ENCODE data around the gene PHACTR4. TPM values are rescaled to one million over a fixed set of nuclear protein-coding genes. Genes with fewer than 3 reads are reported as not detected.

PHACTR4 gene
- total RNA-seq, 1 experiment from 2014 or later, result 50.7 TPM

DNA sequence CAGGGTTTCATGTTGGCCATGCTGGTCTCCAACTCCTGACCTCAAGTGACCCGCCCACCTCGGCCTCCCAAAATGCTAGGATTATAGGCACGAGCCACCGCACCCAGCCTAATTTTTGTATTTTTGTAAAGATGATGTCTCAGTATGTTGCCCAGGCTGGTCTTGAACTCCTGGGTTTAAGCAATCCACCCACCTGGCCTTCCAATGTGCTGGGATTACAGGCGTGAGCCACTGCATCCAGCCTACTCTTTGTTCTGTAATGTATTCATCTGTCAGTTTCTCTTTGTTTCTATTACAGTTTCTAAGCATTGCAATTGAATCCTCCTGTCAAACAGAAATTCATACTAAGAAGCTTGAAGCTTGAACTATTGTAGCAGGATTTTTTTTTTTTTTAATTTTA, 81.5 kb downstream of the PHACTR4 start:
- Mint-ChIP-seq H3K9me3 (ENCODE audit: unreplicated experiment) (no peaks in the 10 kb centered on the region), H3K27ac (ENCODE audit: low read depth, unreplicated experiment) (peak overlapping the region; percentile 79), H3K4me3 (ENCODE audit: unreplicated experiment) (no peak overlapping the region), H3K36me3 (ENCODE audit: insufficient read depth, unreplicated experiment) (peaks cover 10% of the 10 kb centered on the region), H3K4me1 (ENCODE audit: insufficient read depth, unreplicated experiment) (peaks cover 21% of the 10 kb centered on the region), H3K27me3 (ENCODE audit: insufficient read depth, unreplicated experiment) (no peaks in the 10 kb centered on the region)
- TF ChIP-seq, protein P1, sequence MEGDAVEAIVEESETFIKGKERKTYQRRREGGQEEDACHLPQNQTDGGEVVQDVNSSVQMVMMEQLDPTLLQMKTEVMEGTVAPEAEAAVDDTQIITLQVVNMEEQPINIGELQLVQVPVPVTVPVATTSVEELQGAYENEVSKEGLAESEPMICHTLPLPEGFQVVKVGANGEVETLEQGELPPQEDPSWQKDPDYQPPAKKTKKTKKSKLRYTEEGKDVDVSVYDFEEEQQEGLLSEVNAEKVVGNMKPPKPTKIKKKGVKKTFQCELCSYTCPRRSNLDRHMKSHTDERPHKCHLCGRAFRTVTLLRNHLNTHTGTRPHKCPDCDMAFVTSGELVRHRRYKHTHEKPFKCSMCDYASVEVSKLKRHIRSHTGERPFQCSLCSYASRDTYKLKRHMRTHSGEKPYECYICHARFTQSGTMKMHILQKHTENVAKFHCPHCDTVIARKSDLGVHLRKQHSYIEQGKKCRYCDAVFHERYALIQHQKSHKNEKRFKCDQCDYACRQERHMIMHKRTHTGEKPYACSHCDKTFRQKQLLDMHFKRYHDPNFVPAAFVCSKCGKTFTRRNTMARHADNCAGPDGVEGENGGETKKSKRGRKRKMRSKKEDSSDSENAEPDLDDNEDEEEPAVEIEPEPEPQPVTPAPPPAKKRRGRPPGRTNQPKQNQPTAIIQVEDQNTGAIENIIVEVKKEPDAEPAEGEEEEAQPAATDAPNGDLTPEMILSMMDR (IDR thresholded peaks at IDR 0.05; ENCODE audit: unreplicated experiment), result no peak
- CTCF ChIA-PET, result interaction anchor here (0.5 to 1.1 kb wide), 4 partner anchors 23 to 202 kb away, joined by 3 to 5 read pairs (median 4); no protein-coding TSS in a partner anchor
- BruUV-seq (replicated peaks), result no TSS peak
- intact Hi-C loops (cut with micrococcal nuclease), result no loop called here
- POLR2A ChIA-PET, result interaction anchor here (0.9 to 6.8 kb wide), 6 partner anchors 13 to 57 kb away, joined by 3 to 58 read pairs (median 8); partner anchors contain the start of gene RCC1
- DNase-seq (ENCODE audit: unreplicated experiment), result no peak

DNA sequence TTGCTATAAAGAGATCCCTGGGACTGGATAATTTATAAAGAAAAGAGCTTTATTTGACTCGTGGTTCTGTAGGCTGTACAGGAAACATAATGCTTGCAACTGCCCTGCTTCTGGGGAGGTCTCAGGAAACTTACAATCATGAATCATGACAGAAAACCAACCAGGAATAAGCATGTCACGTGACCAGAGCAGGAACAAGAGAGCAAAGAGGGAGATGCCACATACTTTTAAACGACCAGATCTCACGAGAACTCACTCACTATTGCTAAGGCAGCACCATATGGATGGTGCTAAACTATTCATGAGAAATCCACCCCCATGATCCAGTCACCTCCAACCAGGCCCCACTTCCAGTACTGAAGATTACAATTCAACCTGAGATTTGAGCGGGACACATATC, 86.5 kb downstream of the PHACTR4 start:
- DNase-seq (ENCODE audit: unreplicated experiment), result peak; percentile 60
- ChIA-PET POLR2A (interaction anchor here (0.8 to 2.4 kb wide), 2 partner anchors 18 to 389 kb away, joined by 4 to 9 read pairs; no protein-coding TSS in a partner anchor), CTCF (interaction anchor here (0.7 kb wide), 1 partner anchor 151 kb away, joined by 4 read pairs; no protein-coding TSS in a partner anchor)
- H3K4me3 Mint-ChIP-seq (ENCODE audit: unreplicated experiment), result no peak overlapping the region
- peaks cover 34% of the 10 kb centered on the region for H3K36me3 Mint-ChIP-seq (ENCODE audit: insufficient read depth, unreplicated experiment)
- TF ChIP-seq, protein P1 (IDR thresholded peaks at IDR 0.05; ENCODE audit: unreplicated experiment), result no peak
- peaks cover 34% of the 10 kb centered on the region for H3K4me1 Mint-ChIP-seq (ENCODE audit: insufficient read depth, unreplicated experiment)
- intact Hi-C loops (cut with micrococcal nuclease), result no loop called here
- BruUV-seq (replicated peaks), result no TSS peak
- H3K27ac Mint-ChIP-seq (ENCODE audit: low read depth, unreplicated experiment), result peak overlapping the region; percentile 72
- no peaks in the 10 kb centered on the region for H3K27me3 Mint-ChIP-seq (ENCODE audit: insufficient read depth, unreplicated experiment)
- H3K9me3 Mint-ChIP-seq (ENCODE audit: unreplicated experiment), result no peaks in the 10 kb centered on the region

DNA sequence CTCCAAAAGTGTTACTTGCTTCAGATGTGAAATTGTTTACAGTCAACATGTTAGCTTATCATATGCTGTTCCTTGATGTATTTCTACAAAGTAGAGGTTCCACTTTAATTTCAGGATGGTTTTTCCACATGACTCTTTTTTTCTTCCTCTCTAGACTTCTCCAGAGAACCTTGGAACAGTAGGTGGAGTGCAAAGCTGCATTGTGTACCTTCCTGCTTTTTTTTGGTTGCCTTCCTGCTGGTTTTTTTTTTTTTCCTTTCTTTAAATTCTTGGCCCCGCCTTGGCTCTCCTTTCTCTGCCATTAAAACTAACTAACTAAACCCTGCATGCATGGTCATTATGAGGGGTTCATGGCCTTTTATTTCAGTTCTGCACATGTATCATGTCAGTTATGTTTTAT, 88.1 kb downstream of the PHACTR4 start:
- ChIA-PET CTCF (no interaction called here), POLR2A (interaction anchor here (1.2 kb wide), 1 partner anchor 54 kb away, joined by 3 read pairs; no protein-coding TSS in a partner anchor)
- no peak for DNase-seq (ENCODE audit: unreplicated experiment)
- BruUV-seq (replicated peaks), result no TSS peak
- Mint-ChIP-seq H3K4me1 (ENCODE audit: insufficient read depth, unreplicated experiment) (peaks cover 34% of the 10 kb centered on the region), H3K27ac (ENCODE audit: low read depth, unreplicated experiment) (no peak overlapping the region), H3K9me3 (ENCODE audit: unreplicated experiment) (no peaks in the 10 kb centered on the region), H3K4me3 (ENCODE audit: unreplicated experiment) (no peak overlapping the region), H3K27me3 (ENCODE audit: insufficient read depth, unreplicated experiment) (no peaks in the 10 kb centered on the region), H3K36me3 (ENCODE audit: insufficient read depth, unreplicated experiment) (peaks cover 46% of the 10 kb centered on the region)
- intact Hi-C loops (cut with micrococcal nuclease), result no loop called here
- TF ChIP-seq, protein P1 (IDR thresholded peaks at IDR 0.05; ENCODE audit: unreplicated experiment), result no peak

DNA sequence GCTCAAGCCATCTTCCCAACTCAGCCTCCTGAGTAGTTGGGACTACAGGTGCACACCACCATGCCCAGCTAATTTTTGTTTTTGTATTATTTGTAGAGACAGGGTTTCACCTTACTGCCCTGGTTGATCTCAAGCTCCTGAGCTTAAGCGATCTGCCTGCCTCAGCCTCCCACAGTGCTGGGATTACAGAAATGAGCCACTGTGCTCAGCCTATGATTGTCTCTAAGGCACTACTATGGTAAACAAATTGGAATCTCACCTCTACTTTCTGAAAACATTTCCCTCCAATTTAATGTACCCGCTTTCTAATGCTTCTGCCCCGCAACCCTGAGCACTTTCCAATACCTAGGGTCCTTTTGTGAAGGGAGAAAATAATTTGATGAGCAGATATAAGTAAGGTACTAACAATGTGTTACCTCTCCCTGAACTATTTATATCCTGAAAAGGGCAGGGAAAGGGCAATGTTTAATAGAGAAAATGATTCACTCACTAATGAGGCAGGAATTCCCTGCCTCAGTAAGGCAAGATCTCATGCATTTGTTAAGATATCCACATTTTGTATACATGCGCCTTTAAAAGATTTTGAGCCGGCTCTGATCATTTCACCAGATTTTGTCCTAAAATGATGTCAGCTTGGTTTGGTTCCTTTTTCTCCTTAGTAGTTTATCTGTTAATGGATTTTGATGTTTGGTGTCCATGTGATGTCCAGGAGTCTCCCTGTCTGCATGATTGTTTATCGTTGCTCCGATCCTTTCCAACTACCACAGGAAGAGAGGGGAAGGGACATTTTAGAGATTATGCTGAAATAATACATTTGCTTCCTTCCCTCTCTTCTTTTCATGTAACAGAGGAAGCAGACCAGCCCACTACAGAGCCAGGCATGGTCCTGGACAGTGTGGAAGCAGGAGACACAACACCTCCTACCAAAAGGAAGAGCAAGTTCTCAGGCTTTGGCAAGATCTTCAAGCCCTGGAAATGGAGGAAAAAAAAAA, 89.0 kb downstream of the PHACTR4 start:
- ChIA-PET CTCF (no interaction called here), POLR2A (interaction anchor here (1.2 kb wide), 1 partner anchor 53 kb away, joined by 3 read pairs; no protein-coding TSS in a partner anchor)
- H3K4me1 Mint-ChIP-seq (ENCODE audit: insufficient read depth, unreplicated experiment), result peaks cover 30% of the 10 kb centered on the region
- no peak for DNase-seq (ENCODE audit: unreplicated experiment)
- no peak overlapping the region for H3K27ac Mint-ChIP-seq (ENCODE audit: low read depth, unreplicated experiment)
- H3K9me3 Mint-ChIP-seq (ENCODE audit: unreplicated experiment), result no peaks in the 10 kb centered on the region
- BruUV-seq (replicated peaks), result no TSS peak
- intact Hi-C loops (cut with micrococcal nuclease), result no loop called here
- peaks cover 47% of the 10 kb centered on the region for H3K36me3 Mint-ChIP-seq (ENCODE audit: insufficient read depth, unreplicated experiment)
- no peak overlapping the region for H3K4me3 Mint-ChIP-seq (ENCODE audit: unreplicated experiment)
- no peaks in the 10 kb centered on the region for H3K27me3 Mint-ChIP-seq (ENCODE audit: insufficient read depth, unreplicated experiment)
- TF ChIP-seq, protein P1 (IDR thresholded peaks at IDR 0.05; ENCODE audit: unreplicated experiment), result no peak

Measured in MCF 10A (cell line).